Left colon (tissue), 2 donors: ENCODE results near the gene CD93. TPM values are rescaled to one million over a fixed set of nuclear protein-coding genes. Genes with fewer than 3 reads are reported as not detected.

Experiments used
- ATAC-seq: fragments of 200-7000 bp; cut with Tn5 transposase; one replicate; pipeline ENCODE4 v1.9.1; 2020; ENCODE audit warnings: mild to moderate bottlenecking, moderate library complexity
- DNase-seq, 2 donors: peaks; one replicate each; pipeline ENCODE4 v3.0.0-alpha.2; 2020
- intact Hi-C, 2 donors: fragments of 100-400 bp; cut with DNase I in 1 of 2; cut with micrococcal nuclease in 1 of 2; formaldehyde crosslinking; loops; one replicate each; pipeline versions ENCODE4 v1.11.2 to v1.14.0; 2022; cut with DNase I, micrococcal nuclease
- total RNA-seq, 2 donors: library from RNA; stranded (reverse); fragmentation: NEBNext Ultra II Directional; extraction: Animal tissue kit (Norgen Biotek cat#: 25700); gene quantifications; one replicate each; pipeline ENCODE4 v1.2.1, GENCODE V29; 2021
- donor health status: DM: no; HTN: no; CAD: no.
- donor health status: DM: yes; HTN: yes; CAD: no.

Gene CD93
- total RNA-seq, 2 donors from 2014 or later: 9.0 to 14.2 TPM

DNA sequence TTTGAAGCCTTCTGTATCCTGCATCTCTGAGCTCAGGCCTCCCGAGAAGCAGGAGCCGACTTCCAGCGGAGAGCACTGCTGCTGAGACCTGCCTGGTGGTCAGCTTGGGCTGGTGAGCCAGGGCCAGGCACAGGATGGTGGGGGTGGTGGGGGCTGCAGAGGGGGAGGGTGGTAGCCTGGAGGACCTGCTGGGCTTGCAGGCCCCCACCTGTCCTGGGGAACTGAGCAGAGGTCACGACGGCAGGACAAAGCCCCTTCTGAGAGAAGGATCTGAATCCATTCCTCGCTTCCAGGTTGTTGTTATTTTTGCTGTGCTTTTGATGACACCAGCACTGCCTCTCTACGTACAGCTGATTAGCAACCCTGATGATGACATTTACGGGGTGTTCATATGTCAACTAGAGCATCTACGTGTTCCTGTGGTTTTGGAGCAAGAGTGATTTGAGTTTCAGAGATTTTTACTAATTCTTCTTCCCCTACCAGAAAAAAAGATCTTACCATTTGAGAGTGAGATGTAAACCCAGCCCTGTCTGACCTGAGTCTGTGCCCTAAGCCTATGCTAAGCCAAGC is 35.7 kb upstream of the CD93 start:
- DNase-seq (no peak), ATAC-seq (no peak)
- intact Hi-C loops: no loop called here

DNA sequence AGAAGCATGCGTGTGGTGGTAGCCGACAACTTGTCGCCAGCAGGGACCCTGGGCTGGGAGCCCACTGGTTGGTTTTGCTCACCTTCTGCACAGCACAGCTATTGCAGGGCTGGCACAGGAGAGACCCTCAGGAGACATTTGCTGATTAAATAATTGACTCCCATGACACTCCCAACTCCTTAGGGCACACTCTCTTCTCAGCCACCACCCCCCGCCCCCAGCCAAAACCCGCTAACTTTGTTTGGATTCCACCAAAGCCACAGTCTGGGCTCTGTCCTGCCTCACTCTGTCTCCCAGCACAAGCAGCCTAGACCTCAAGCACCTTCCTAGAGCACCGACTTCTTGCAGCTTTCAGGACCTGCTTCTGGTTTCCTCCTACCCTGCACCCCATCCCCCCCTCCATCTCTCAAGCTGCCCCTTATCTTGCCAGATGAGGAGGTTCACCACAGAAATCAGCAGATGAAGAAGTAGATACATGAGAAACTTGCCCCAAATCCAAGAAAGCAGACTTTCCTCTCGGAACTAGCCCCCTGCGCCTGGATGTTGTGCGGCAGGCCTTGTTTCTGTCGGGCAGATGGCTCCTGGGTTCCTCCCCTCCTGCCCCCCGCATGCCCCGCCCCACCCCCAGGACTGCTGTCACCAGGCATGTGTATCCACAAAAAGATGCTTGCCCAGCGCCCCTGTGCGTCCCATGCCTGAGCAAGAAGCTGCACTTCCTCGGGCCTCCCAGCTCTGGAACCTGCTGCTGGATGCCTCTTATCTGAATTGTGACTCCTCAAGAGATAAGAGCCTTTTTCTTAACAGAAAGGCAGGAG is 35.0 kb upstream of the CD93 start:
- intact Hi-C loops: no loop called here
- peak in 1 of 2 donors; percentile 25 for DNase-seq
- no peak for ATAC-seq

DNA sequence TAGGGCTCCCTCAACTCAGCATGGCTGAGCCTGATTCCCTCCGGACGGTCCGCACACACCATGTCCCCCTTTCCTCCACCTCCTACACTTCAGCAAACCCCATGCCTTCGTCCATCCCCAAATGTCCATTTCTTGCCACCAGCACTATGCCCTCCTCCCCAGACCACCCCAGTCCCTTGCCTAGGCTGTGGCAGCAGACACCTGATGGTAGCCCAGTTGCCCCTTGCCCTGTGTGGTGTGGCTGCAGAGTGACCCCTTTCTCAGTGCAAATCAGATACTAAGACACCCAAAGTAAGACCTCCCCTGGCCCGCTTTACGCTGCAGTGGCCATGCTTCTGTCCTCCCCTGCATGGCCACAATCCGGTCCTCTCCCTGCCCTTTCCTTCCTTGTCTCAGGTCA is 34.1 kb upstream of the CD93 start:
- DNase-seq: no peak
- no peak for ATAC-seq
- intact Hi-C loops: no loop called here

GRCh38 chr20:23119456-23120216 is 33.5 kb upstream of the CD93 start:
- intact Hi-C loops: no loop called here
- no peak for ATAC-seq
- peak in 1 of 2 donors; percentile 14 for DNase-seq

DNA sequence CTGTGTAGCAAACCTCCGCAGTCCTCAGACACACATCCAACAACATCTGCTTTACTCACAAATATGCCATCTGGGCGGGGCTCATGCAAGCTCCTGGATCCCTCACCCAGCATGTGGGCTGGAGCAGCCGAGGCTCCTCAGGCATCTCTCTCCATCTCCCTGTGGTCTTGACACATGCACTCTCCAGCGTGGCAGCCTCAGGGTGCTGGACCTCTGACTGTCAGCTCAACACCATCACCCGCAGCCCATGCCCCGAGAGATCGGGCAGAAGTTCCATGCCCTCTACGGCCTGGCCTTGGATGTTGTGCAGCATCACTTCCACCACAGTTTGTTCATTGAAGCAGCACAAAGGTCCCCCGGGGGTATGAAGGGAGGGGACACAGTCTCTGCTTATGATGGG is 32.6 kb upstream of the CD93 start:
- ATAC-seq (no peak), DNase-seq (no peak)
- intact Hi-C loops: no loop called here

DNA sequence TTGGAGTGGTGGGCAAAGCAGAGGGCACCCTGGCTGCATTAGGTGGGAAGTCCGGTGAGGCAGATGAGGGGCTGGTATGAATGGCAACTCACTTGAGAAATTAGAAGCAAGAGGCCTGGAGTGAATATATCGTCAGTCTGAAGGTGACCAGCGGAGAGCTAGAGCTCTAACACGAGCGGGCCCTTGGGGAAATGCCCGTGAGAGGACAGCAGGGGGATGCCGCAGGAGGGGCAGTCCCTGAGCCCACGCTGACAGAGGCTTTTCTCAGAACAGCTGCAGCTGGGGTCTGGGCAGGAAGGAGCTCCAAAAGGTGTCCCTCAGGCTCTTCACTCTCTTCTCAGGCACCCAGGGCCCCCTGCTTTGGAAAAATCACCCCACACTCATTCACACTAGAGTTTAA is 32.0 kb upstream of the CD93 start:
- ATAC-seq (no peak), DNase-seq (no peak)
- intact Hi-C loops: no loop called here

DNA sequence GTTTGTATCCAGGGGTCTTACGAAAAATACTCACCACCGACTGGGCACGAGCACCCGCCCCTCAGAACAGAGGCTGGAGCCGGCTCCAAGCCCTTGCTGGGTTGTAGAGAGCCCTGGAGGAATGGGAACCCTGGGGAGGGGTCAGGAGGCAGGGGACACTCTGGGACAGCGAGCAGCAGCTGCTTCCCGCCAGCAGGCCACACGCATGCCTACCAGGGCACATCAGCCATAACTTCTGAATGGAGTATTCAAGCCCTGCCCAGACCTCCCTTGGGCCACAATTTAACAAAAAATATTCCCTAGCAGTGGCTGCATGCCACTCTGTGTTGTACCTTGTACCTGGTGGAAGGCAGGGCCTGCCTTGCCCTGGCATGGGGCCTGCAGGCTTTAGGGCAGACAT is 31.6 kb upstream of the CD93 start:
- ATAC-seq (no peak), DNase-seq (no peak)
- intact Hi-C loops: no loop called here

DNA sequence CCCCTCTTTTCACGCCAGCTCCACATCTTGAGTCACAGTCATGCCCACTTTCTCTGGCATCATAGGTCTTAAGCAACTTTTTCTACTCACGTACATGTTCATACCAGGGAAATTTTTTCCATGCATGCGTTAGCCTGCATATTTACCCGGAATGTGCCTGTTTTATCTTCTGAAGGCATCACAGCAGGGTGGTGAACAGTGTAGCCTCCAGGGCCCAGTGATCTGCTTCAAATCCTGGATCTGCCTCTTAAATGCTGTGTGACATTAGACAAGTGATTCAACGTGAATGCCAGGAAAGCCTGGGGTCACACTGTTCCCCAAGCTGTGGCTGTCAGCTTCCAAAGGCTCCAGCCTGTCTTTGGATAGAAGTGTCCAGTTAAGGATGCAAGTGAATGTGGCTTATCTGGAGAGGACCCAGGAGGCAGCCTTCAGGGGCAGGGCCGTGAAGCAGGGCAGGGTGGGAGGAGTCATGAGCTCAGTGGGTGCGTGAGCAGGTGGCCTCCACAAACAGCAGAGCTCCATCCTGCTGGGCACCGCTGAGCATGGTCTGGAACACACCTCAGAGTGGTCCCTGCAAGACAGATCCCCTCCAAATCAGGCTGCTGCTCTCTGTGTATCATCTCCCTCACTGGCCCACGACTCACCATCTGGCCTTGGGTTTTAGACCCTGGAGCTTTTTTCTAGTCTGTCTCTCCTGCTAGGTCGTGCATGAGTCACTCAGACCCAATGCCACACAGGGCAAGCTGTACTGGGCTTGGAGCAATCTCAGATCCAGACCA is 30.4 kb upstream of the CD93 start:
- intact Hi-C loops: no loop called here
- no peak for ATAC-seq
- no peak for DNase-seq

DNA sequence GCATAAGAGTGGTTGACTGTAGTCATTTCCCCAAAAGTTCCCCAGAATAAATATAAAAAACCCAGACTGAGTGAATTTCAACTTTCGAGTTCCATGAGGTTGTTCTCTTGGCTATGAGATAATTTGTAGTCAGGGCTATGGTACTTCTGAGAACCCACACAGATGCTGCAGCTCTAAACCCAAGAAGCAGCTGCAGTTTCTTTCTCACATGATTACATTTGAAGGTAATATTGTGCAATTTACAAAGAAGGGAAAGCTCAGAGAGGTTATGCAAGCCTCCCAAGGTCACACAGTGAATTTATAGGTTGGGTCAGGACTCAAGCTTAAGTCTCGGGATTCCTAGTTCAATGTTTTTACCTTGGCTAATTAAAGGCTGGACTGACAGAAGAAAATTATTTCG is 29.7 kb upstream of the CD93 start:
- DNase-seq: no peak
- intact Hi-C loops: no loop called here
- ATAC-seq: no peak

- DNase-seq (no peak), ATAC-seq (no peak)
Measured at GRCh38 chr20:23114448-23115082, 28.4 kb upstream of the CD93 start.

GRCh38 chr20:23114018-23114417 is 27.9 kb upstream of the CD93 start:
- intact Hi-C loops: no loop called here
- ATAC-seq (no peak), DNase-seq (no peak)

More at GRCh38 chr20:23114448-23115082, 28.4 kb upstream of the CD93 start:
- intact Hi-C loops: no loop called here

DNA sequence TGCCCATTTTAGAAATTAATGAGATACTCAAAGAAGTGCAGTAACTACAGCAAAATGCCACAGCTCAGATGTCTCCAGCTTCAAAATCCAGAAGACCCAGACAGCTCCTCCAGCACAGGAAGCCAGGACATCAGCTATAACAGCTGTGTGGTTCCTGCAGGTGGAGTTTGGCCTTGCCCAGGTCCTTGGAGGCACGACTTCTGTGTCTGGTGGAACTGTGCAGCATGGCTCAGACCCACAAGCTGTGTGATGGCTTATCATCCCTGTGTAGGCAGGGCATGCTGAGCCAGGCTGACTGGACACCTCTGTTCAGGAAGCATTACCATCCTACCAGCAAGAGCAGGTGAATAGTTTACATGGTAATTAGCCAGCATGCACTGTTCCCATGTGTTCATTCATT is 26.5 kb upstream of the CD93 start:
- DNase-seq (no peak), ATAC-seq (no peak)
- intact Hi-C loops: no loop called here

- intact Hi-C loops: no loop called here
- DNase-seq: no peak
- no peak for ATAC-seq
Measured at GRCh38 chr20:23111944-23112342, 25.8 kb upstream of the CD93 start.

GRCh38 chr20:23111307-23111943 is 25.3 kb upstream of the CD93 start:
- ATAC-seq (no peak), DNase-seq (no peak)
- intact Hi-C loops: no loop called here

GRCh38 chr20:23108871-23109270 is 22.7 kb upstream of the CD93 start:
- intact Hi-C loops: no loop called here
- no peak for DNase-seq
- ATAC-seq: no peak

- intact Hi-C loops: no loop called here
Measured at GRCh38 chr20:23107466-23107865, 21.3 kb upstream of the CD93 start.

DNA sequence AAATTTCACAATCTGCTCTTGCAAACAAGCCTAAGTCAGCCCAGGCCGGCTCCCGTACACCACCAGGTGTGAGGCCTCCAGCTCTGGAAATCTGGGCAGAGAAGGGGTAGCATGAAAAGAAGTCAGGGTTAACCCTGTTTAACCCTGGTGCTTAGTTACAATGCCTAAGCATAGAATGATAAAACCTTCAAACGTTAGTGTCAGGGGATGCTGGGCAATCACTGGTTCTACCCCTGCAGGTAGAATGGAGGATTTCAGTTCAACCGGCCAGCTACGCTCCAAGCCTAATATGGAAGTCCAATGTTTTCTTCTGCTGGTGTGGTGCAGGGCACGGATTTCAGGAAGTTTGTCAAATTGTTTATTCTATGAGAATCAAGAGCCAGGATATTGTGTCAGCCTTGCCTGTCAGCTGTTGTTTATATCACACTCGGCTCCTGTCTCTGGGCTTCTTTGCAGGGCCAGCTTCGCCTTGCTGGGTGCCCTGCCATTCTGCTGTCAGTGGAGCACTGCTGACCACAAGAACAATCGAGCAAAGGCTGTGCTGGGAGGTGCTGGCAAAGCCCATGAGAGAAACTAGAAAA is 20.2 kb upstream of the CD93 start:
- ATAC-seq (no peak), DNase-seq (no peak)
- intact Hi-C loops: no loop called here

More at GRCh38 chr20:23107466-23107865, 21.3 kb upstream of the CD93 start:
- no peak for DNase-seq
- no peak for ATAC-seq

GRCh38 chr20:23105193-23105592 is 19.1 kb upstream of the CD93 start:
- DNase-seq (no peak), ATAC-seq (no peak)
- intact Hi-C loops: no loop called here
